AG20443 (cell line): ENCODE results near the gene RASL10A.

ENCODE experiments used
- DNase-seq: peaks from one replicate; pipeline ENCODE4 v3.0.0; 2012; ENCODE audit warnings: low spot score, mixed read lengths

RASL10A gene

DNA sequence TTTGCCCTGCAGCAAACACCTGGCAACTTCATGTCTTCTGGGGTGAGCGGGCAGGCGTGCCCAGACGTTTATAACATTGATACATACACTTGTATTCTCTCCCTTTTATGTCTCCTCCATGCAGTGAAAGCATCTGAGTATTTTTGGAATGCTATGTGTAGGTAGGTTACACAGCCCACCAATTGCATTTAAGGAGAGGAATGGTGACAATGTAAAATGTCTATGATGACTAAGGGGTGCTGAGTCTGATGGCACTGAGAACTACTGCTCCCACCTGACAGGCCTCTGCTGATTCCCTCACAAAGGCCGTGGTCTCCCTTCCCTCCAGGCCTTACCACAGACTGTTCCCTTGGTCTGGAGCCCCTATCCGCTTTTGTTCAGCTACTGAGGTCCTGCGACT is 22.9 kb upstream of the RASL10A start:
- DNase-seq = no peak

DNA sequence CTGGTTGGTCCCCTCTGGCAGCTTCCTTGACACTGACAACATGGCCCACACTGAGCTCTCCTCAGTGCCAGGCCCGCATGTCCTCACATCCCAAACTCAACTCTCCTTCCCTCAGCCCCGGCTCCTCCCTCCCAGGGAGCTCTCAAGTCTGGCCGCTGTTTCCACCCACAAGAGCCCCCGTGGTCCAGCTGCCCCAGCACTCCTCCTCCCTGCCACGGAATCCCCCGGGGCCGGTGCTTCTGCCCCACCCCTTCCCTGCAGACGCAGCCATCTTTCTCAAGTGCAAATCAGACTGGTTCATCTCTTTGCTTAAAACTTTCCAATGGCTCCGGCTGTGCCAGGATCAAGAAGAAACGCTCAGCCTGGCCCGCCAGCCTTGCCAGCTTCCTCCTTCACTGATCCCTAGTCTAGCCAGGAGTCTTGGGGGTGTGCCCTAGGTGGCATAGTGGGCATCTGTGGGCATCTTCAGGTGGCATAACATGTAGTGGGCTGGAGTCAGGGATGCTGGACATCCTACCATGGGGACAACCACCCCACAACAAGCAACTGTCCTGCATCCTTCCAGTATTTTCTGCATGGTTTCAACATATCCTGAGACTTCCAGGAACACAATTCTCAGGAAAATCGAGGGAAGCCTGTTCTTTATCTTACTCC is 22.3 kb upstream of the RASL10A start:
- no peak for DNase-seq

DNA sequence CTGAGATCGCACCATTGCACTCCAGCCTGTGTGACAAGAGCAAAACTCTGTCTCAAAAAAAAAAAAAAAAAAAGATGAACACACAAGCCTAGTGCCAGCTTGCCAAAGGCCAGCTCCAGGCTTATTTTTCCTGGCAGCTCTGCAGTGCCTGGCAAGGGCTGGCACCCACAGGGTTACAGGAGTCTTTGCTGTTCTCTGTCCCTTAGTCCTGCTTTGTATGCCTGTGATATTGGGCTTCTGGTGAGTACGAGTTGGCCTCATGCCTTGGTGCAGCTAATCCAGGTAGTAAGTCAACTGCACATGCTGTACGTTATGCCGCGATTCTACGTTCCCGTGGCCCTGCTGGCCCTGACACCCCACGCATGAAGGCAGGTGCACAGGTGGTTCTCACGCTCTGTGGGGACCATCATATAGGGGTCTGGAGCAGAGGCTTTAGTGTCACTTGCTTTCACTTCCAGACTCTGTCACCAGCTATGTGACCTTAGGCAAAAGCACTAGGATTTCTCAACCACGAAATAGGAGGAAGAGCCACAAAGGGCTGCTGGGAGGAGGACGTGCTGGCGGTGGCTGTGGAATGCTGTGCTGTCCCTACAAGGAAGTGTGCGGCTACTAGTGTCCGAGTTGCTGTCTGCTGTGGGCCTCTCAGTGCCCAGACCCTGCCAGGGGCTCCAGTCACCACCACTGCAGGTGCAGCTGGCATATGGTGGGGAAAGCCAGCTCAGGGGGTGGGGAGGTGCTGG is 21.4 kb upstream of the RASL10A start:
- no peak for DNase-seq

DNA sequence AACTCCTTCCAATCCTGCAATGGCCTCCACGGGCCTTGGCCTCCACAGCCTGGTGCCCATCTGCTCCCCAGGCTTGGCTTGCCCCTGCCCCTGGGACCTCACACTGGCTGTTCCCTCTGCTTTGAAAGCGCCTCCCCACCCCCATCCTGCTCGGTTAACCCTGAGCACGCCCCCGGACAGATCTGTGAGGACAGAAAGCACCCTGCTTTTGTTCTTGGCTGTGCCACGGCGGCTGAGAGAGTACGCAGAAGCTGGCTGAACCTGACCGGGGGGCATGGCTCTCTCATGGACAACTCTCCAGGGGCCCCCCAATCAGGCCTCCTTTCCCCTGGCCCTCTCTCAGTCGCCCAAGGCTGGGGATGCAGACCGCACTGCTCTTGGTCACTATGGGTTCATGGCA is 20.2 kb upstream of the RASL10A start:
- DNase-seq = no peak

DNA sequence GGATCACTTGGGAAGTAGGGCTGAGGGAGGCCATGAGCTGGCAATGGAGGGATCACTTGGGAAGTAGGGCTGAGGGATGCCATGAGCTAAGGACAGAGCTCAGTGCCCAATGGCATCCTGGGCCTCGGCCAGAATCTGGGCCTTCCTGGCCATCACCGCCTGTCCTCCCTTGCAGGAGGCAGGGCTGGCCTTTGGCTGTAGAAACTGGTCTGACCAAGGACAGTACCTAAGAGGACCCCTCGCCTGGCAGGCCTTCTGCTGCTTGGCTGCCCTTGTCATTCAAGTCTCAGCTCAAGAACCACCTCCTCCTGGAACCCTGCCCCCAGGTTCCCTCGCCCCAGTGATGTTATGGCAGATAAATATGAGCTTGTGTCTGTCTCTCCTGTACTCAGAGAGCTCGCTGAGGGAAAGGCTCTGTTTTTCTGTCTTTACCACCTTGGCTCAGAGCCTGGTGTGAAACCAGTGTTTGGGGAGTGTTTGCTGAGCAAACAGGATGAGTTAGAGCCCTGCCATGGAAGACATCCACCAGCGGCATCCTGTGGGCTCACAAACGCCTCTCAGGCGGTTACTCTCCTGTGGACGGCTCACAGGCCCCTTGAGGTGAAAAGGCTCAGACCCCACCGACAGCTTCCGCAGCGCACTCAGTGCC is 19.3 kb upstream of the RASL10A start:
- DNase-seq = no peak

DNA sequence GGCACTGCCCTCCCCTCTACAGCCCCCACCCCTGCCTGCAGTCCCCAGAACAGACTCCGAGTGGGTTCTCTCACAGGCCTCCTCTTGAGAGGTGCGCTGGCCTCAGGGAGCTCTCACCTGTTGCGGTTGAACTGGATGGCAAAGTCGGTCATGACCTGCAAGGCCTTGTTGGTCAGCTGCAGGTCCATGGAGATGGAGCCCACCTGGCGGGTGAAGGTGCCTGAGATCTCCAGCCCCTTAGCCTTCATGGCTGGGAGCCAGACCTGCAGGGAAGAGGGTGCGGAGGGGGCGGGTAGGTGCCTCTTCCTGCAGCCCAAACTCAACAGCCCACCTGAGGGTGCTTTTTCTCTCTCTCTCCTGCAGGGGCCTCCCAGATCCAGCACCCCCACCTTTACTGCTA is 18.7 kb upstream of the RASL10A start:
- DNase-seq = no peak

DNA sequence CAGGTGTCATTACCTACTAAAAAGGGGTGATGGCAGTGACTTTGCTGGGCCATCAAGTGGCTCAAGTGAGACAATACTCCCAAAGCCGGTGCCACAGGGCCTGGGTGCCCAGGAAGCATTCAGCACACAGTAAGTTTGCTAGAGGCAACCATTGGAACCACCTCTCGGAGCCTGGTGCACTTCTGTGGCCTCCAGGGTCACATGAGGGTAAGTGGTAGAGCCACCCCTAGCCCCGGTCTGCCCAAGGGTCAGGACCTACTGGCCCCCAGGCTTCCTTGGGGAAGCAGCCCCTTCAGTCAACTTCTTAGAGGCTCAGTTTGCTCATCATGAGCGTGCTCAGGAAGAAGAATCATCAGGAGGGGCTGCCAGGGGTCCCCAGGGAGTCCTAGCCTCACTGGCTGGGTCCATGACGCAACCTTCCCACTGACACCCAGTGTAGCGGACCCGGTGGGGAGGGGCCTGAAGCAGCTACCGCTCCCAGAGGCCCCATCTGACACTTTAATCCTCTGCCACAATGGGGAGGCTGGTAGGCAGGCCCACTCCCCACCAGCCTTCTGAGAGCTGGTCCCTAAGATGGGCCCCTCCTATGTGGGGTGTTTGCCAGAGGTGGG is 17.5 kb upstream of the RASL10A start:
- DNase-seq = no peak

DNA sequence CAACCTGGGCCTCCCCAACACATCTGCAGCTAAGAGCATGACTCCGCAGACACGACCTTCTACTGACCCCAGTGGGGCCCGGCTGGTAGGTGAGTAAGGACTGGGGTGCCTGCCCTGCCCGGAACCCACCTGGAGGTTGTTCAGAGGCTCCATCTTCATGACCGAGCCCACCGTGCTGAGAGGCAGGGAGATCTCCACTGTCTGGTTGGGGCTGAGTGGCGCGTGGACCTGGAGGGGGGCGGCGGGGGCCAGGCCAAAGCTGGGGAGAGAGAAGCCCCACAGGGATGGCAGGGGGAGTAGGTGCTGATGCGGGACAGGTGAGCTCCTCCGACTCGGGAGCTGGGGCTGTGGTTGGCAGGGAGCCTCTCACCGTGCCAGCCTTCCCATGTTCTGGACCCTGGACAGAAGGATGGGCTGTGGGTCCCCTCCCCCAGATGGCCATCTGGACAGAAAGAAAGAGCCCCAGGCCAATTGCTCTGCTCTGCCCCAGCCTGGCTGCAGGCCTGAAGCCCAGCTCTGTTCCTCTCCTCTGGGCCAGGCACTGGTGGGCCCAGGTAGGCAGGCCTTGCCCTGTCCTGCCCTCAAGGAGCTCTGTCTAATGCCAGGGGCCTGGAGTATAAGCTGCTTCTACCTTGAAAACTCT is 16.3 kb upstream of the RASL10A start:
- no peak for DNase-seq

DNA sequence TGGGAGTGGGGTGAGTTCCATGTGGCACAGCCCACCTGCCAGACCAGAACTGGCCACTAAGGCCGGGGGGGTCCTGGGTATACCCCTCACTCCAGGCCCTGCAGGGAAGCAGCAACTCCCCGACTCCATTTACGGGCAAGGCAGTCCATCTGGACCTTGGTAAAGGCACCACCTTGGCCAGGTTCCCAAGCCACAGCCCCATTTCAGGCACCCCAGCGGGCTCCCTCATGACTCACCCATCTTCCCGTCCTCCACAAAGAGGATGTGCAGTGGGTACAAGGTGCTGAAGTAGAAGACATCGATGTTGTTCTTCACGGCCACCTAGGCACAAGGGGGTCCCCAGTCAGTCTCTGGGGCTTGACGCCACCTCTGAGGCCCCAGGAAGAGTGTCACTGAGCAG is 15.7 kb upstream of the RASL10A start:
- DNase-seq = no peak

DNA sequence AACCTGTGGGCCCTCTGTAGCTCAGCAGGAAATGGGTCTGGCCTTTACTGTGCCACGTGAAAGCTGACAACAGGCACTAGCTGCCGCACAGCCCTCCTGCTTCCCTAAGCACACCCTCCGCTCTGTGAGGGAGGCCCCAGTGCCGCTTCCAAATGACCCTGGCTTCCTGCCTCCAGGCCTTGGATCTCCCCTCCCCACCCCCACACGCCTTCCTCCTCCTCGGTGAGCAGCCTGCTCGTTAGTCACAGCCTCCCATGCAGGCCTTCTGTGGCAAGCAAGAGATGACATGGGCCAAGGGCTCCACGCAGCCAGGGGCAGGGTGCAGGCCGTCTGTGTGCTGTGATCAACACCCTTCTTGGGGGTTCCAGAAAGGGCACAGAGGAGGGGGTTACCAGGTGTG is 15.3 kb upstream of the RASL10A start:
- no peak for DNase-seq

DNA sequence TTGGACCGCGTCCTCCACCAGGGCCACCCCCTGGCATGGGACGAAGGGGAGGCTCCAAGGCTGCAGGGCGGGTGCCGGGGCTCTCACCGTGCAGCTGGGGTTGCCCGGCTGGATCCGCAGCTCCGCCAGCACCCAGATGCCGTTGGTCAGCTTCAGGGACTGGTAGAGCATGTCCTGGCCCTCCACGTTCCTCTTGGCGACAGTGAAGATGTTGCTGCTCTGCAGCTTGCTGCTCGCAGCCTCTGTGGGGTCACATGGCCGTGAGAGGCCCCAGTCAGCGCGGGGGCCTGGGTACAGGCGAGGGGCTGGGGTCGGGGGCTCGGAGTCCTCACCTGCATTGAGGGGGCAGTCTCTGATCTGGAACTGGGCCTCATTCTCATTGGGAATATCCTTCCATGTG is 14.8 kb upstream of the RASL10A start:
- DNase-seq = no peak

DNA sequence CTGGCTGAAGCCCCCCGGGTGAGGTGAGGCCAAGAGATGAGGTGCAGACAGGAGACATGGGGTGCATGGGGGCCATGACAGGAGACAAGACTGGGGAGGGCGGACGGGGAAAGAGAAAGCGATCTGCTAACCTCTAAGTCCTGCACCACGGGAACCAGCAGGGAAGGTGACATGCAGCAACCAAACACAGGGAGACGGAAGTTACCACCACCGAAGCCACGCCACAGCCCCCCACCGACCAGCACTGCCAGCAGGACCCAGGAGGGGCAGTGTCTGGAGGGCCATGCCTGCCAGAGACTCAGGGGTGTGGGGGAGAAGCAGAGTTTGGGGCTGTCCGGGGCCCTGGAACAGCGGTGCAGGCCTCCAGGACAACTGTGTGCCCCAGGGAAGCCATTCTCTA is 14.1 kb upstream of the RASL10A start:
- DNase-seq = no peak

DNA sequence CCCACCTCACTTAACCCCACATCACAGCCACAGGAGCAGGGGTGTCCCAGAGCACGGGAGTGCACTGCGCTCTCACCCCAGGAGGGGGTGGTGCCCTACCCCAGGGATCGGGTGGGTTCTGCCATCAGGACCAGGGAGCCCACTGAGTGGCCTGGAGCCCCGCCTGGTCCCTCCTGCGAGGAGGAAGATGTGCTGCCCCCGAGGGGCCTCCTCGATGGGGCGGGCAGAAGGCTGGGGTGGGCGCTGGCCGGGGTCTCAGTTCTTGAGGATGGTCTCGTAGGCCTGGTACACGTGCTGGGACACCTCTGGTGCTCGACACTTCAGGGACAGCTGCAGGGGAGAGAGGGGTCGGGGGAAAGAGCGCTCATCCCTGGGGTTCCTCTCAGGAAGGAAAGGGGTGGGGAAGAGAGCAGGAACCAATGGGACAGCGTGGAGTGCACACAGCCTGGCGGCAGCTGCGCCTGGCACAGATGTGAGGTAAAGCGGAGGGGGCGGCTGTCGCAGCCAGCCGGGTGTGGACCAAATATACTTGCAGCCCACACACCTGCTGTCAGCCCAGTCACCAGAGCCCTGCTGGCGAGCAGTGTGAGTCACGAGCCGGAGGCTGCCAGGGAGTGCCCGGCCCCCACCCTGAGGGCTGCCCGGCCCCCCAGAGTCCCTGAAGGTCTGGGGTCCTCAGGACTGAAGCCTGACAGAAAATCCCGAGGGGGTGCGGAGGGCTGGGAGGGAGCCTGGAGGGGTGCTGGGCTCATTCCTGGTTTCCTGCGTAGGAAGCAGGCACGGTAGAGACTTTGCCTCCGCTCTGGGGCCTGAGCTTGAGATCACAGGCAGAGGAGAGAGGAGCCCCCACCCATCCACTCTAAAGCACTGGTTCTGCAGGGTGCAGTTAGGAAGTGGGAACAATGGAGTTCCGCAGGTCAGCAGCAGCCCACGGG is 13.3 kb upstream of the RASL10A start:
- DNase-seq = no peak

DNA sequence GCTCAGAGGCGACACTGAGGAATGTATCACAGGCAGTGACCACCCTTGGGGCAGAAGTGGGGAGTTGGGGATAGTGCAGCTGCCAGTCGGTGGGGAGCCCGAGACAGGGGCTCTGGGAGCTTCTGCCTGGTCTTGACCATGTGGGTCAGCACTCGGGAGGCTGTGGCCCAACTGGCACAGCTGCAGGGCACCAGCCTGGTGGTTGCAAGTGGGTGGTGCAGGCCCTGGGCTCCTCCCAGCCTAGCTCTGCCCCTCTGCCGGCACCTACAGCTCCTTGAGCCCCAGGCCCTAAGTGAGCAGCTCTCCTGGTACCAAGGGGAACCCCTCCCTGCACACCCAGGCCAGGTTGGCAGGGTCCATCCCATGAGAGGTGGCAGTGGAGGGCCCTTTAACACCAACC is 12.6 kb upstream of the RASL10A start:
- no peak for DNase-seq

DNA sequence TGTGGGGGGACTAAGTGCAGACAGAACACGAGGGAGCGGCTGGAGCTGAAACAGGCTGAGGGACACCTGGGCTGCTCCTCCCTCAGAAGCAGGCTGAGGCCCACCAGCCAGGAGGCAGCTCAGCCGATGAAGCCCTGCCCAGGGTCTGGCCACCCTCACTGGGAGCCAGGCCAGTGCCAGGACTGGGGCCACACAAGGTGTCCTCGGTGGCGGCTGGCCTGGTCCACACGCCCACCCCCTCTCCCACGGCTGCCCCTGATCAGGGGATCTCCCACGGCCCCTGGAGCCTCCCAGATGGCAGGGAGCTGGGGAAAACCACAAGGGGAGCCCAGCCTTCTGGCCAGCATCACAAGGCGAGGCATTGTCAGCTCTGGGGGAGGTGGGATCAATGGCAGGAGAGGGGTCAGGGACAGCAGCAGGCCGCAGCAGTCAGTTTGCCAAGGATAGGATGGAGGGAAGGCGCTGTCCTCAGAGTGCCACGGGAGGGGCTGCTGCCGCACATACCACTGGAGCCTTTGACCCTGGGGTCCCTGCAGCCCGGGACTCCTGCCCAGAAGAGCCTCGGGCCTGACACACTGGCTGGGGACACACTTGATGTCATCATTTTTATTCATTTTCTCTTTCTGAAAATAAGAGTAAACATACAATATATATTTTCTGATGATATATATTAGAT is 11.7 kb upstream of the RASL10A start:
- DNase-seq = no peak

DNA sequence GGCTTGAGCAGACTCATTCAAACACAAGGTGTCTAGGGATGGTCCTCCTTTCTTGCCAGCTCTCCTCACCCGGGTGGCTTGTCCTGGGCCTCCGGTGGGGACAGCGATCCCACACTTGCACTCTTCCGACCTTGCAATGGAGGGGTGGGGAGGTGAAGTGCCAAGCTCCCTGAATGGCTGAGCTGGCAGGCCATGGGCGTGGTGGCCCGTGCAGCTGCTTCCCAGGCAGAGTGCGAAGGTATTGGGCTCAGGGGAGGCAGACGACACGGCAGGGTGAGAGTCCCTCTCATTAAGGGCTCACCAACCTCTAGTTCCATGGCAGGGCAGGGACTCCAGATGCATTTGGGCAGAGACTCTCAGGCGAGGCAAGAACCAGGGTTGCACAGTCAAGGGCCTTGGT is 11.0 kb upstream of the RASL10A start:
- DNase-seq = no peak

DNA sequence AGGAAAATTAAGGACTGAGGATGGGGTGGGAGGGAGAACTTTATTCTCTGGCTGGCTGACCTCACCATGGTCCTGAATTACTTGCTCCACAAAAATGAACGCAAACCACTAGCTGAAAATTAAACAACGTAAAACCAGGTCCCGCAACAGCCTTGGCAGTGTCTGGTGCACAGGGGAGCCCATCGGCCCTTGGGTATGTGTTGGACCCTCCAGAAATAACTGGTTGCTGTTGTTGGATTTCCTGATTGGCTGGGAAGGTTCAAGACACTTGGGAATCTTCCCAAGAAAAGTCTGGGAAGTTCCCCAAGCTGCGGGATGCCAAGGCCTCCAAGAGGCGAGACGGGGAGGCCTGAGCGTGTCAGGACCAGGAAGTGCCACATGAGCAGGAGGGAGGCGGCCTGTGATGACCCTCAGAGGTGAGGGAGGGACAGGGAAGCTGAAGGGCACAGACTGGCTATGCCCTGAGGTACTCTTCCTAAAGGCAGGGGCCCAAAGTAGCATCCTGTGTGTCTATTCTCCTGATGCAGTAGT is 10.4 kb upstream of the RASL10A start:
- DNase-seq = no peak

DNA sequence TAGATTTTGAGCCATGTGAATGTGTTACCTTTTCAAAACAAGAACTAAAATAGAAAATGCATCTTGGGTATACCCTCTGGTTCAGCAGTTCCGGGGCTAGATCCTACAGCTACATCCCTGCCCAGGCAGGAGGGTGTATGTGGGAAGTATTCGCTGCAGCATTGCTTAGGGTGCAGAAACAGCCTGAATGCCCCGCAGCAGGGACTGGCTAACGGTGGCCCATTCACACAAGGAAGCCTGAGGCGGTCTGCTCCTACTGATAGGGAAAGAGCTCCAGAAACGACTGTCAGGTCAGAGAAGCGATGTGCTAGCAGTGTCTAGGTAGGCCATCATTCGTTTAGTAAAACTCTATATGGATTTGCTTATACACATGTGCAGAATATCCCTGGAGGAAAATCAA is 9.9 kb upstream of the RASL10A start:
- no peak for DNase-seq

DNA sequence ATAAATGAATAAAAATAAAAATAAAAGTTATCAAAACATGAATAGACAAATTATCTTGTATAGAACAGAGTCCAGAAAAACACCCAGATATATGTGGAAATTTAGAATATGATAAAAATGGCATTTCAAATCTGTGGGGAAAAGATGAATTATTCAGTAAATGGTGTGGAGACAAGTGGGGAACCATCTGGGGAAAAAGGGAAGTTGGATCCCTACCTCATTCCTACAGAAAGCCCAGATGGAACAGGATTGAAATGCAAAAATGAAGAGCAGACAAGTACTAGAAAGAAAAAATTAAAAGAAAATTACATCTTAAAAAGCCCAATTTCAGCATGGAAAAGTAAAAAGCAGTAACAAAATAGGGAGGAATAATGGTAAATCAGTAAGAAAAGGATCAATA is 8.1 kb upstream of the RASL10A start:
- DNase-seq = no peak

DNA sequence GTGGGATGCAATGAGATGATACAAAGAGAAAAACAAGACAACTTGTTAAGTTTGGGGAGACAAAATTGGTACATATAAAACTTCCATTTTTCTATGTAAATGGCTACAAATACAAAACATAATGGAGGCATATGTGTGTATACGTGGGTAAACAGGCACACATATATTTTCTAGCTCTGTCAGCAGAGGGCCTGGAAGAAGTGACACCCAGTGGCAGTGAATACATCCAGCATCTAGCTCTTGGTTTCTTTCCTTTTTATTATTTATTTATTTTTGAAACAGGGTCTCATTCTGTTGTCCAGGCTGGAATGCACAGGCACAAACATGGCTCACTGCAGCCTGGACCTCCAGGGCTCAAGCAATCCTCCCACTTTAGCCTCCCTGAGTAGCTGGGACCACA is 5.0 kb upstream of the RASL10A start:
- DNase-seq = no peak

DNA sequence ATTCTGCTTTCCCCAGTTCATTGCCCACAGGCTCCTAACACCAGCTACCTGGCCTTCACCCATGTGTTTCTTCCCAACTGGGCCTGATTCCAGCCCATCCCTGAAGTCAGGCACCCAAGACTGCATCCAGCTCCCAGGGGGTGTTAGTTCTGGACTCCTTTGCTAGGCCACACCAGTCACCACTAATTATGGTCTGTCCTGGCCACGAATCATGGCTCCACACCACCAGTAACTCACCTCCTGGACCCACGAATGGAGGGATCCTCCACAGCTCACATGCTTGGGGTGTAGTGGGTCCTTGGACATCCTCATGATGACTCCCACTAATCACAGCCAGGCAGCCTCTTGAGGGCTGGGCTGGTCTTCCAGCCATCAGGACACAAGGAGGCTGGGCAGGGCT is 3.6 kb upstream of the RASL10A start:
- no peak for DNase-seq
